ENCODE results near the gene OR14A16.

The OR14A16 gene, protein sequence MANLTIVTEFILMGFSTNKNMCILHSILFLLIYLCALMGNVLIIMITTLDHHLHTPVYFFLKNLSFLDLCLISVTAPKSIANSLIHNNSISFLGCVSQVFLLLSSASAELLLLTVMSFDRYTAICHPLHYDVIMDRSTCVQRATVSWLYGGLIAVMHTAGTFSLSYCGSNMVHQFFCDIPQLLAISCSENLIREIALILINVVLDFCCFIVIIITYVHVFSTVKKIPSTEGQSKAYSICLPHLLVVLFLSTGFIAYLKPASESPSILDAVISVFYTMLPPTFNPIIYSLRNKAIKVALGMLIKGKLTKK

DNA sequence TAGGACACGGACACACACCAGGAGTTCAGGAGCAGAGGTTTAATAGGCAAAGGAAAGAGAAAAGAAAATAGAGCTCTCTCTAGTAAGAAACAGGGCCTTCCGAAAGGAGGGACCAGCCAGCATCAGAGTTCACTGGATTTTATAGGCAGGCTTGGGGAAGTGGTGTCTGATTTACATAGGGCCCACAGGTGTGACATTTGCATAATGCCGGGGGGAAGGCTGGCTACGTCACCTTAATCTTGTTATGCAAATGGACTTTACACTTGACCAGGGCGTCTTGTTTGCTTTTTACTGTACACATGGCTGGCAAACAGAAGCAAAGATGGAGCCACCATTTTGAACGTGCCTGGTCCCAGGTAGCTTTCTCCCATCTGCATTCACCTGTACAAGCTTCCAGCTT lies at the start of gene OR14A16:
Gene OR14A16, minus strand, starts transcription at position 97 of the 400 bp plus-strand sequence. CDS start 8,390 bp downstream, outside the sequence.
- no peak for DNase-seq

DNA sequence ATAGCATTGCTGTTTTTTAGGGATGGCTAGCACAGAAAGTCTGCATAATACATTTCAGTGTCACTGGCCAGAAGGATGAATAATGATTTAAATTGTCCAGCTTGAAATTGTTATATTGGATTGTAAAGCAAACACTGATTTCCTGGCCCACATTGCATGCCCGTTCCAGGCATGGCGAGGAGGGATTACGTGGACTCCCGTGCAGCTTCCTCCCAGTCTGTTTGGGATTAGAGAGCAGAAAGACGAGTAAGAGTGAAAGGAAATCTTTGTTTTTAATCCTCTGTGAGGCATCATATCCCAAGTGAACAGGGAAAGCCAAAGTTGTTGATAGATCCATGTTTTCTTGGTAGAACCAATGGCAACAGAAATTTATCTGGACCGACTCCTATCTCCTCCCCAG lies 41.5 kb upstream of the OR14A16 start:
- no peak for DNase-seq

DNA sequence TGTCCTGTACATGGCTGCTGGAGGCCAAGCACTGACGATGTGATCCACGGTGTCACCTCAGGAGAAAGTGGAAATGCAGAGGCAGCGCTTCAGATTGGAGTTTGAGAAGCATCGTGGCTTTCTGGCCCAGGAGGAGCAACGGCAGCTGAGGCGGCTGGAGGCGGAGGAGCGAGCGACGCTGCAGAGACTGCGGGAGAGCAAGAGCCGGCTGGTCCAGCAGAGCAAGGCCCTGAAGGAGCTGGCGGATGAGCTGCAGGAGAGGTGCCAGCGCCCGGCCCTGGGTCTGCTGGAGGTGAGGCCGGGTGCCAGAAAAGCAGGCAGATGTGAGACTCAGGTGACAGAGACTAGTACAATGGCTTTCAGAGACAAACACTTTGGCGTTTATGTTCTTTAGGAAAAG lies 40.7 kb upstream of the OR14A16 start:
- no peak for DNase-seq

DNA sequence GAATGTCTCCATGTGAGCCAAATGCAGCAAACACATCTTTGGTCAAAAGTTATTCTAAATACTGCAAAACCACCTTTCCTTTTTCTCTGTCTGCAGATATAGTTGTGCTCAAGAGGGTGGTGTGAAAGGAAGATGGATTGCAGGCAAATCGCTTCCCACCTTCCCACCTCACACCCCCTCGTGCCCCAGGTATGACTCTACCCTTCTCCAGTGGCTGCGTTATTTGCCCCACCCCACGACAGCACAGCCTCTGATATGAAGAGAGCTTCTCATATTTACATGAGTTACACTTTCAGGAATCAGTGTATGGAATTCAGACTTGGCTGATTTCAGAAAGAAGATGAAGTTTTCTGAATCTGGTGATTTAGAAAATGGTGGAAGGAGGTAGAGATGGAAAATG lies 38.8 kb upstream of the OR14A16 start:
- DNase-seq = no peak

DNA sequence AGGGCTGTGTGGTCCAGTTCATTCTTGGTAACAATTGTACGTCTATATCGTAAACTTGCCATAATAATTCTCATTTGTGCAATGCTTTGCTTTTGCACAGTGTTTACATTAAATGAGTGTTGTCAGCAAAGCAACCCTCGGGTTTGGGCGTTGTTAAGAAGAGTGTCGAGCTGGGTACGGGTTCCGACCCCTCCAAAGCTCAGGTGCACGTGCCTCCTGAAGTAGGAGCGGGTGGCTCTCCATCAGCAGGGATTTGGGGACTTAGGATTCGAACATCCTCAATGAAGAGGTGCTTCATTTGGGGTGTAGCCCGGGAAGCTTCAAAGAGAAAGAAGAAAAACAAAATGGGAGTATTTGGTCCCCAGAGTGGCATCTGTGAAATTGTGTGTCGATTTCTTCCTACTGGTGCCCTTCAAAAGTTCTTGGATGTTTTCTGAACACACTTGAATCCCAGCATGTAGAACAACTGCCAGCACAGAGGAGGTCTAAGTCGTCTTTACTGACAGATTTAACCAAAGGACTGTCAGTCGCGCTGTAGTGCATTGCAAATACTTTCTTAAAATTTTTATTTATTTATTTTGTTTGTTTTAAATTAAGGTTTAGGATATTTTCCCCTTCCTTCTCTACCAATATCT lies 34.2 kb upstream of the OR14A16 start:
- no peak for DNase-seq

DNA sequence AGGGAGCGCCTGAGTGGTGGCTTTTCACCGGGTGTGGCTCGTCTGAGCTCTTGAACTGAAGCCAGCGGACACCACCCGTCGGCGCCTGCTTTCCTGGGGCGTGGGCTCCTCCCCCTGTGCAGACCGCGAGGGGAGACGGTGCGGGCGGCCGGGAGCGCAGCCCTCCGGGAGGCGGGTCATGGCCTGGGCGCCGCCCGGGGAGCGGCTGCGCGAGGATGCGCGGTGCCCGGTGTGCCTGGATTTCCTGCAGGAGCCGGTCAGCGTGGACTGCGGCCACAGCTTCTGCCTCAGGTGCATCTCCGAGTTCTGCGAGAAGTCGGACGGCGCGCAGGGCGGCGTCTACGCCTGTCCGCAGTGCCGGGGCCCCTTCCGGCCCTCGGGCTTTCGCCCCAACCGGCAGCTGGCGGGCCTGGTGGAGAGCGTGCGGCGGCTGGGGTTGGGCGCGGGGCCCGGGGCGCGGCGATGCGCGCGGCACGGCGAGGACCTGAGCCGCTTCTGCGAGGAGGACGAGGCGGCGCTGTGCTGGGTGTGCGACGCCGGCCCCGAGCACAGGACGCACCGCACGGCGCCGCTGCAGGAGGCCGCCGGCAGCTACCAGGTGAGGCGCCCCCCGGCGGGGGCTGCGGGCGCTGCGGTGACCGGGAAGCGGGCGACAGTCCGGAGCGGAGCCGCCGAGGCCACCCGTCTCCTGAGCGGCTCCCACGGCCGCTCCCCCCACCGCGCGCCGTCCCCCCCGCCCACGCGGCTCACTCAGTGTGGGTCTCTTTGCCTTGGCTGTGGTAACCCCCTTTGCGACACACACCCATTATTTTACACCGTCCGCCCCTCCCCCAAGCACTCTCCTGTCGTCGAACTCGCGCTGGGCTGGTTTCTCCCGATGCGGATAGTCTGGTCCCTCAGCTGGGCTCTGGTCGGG lies 33.4 kb upstream of the OR14A16 start, which contains the start of gene TRIM58:
Gene TRIM58, plus strand, starts transcription at position 119 of the 916 bp plus-strand sequence. Its CDS starts 60 bp downstream, at position 179.
- peak in 1 of 2 experiments; percentile 15 for DNase-seq

DNA sequence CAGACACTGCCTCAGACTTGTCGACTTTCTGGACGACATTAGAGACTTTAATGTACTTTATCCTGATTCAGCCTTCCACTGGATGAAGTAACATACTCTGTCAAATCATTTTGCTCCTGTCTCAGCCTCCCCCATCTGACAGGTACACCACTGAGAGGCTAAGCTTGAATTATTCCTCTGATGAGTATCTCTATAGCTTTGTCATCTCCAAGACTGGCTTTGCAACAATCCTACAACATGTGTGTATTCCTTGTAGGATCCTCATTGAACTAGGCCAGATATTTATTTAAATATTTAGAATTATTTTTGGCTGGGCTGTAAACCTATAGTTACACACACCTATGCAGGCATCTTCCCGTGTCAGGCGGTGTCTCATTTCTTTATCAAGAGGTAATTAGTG lies 32.0 kb upstream of the OR14A16 start:
- DNase-seq = no peak

DNA sequence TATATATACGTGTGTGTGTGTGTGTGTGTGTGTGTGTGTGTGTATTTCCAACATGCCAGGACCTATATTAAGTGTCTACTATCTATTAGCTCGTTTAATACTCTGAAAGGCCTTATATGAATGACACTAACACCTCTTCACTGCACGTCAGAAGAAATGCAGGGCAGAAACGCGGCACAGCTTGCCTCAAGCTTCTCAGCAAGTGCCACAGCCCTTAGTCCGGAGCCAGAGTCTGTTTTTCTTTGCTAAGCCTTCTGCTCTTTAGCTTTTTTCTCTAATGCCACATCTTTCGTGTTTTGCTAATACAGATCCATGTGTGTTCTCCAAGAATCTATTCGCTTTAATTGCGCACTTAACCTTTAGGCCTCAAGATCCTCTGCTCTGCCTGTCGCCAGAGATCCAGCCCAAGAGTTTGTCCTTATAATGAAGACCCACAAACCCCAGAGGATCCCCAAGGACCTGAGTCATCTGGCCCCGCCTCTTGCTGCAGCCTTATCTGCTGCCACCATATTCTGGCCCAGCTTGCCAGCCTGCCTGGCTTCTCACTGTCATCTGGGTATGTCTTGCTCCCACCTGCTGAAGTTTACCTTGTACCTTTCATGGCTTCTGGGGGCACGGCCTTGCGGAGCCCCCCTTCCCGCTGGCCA lies 31.1 kb upstream of the OR14A16 start:
- DNase-seq = no peak

DNA sequence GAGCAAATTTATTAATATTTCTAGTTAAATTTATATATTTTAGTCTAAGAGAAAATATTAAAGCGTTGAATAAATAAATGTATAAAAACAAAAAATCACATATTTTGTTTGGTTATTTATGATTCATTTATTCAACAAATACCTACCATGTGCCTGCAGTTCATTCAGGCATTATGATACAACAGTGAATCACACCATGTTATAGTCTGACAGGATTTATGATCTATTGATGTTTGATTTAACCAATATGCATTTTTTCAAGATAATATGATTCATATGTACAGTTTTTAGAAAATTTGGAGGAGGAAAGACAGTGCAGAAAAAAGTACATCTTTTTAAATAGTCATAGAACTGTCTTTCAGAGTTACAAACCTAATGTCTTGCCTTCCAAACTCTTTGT lies 25.7 kb upstream of the OR14A16 start:
- no peak for DNase-seq

DNA sequence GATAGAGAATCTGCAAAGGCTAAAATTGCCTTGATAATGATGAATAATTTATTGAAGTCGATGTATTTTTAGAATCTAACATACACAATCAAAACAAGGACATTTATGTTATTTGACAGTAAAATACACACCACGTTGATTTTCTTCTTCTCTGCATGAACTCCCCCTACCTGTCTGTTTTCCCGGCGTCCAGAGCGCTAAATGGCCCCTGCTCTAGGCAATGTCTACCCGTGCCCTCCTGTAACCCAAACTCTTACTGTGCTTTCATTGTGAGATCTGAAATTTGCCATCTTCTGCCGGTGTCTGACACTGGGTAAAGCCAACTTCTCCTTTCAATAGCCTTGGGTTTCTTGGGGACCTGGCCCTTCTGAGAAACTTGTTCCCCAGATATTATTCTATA lies 24.4 kb upstream of the OR14A16 start:
- DNase-seq = no peak

DNA sequence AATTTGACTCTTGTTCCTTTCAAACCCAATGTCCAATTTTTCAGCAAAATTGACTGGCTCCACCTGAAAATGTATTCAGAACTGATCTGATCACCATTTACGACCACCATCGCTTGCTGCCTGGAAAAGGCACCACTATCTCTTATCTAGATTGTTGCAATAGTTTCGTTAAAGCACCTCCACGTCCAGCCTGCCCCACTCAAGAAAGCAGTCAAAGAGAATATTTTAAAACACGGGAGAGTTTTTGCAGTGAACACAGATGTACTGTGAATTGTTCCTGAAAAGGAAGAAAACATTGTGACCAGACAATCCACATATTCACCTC lies 21.7 kb upstream of the OR14A16 start:
- DNase-seq = no peak

DNA sequence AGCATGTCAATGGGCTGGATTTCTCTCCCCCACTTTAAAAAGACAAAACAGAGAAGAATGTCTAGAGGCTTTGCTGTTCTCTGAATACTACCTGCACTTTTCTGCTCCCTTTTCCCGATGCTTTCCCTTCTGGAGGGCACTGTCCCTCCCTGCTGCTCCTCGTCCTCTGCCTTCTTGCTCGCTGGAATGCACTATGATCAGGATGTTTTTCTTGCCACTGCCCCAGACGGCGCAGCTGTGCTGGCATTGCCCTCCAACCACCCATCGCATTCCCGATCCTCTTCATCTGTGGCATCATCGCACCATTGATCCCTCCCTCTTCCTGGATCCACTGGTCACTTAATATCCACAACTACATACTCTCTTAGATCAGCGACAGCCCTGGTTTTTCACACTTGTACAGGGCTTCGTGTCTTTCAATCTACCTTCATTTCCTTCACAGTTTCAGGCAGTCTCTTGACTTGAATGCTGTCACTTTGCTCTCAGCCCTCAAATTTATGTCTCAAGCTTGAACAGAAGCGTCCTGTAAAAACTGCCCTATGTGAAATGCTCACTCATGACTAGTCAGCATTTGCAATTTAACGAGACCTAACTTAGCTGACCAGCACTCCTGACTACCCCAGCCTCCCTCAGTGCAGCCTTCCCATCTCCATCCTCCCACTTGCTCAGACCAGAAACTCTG lies 21.2 kb upstream of the OR14A16 start:
- DNase-seq = no peak

DNA sequence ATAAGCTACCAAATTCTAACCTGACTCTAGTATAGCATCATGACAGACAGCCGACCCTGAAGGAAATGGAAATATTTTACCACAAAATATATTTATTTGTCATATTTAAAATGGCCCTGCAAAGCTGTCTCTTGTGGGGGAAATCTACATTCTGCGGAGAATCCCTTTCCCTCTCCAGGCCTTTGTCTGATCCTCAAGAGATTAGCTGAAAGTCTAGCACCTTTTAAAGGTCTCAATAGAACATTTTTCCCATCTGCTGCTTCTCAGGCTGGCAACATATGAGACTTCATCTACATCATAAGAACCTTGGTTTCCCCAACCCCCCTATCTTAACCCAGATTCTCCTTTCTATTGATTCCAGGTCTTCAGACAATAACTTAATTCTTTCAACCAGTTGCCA lies 19.5 kb upstream of the OR14A16 start:
- DNase-seq = no peak

DNA sequence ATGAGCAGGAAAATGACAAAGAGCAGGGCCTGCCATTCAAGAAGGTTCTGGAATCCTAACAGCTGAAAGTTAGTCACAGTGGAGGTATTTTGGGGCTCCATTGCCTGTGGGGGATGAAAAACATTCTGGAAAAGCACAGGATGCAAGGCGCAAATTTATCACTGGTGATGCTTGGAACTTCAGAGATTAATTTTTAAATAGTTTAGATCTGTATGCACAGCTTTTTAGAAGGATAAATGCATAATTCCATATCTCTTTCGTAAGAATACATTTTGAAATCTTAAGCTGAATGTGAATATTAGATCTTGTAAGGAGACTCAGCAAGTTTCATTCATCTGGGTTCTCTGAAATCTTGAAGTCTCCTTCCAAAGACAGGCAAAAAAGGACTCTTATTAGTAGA lies 17.9 kb upstream of the OR14A16 start, which contains the start of gene OR11L1:
Gene OR11L1, minus strand, starts transcription at position 101 of the 400 bp plus-strand sequence. Its CDS starts 0 bp downstream, at position 101.
- DNase-seq = no peak

DNA sequence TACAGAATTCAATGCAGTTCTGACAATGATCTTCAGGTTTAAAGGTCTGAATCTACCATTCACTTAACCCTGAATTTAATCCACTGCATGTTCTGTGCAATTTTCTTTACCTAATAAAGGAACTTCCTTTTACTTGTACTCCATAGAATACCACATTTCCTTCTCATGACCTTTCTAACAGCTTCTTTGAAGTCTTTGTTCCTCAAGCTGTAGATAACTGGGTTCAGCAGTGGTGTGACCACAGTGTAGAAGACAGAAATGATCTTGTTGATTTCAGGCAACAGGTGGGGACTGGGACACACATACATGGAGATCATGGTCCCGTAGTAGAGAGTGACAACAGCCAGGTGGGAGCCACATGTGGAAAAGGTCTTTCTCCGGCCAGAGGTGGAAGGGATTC lies 16.9 kb upstream of the OR14A16 start:
- no peak for DNase-seq

DNA sequence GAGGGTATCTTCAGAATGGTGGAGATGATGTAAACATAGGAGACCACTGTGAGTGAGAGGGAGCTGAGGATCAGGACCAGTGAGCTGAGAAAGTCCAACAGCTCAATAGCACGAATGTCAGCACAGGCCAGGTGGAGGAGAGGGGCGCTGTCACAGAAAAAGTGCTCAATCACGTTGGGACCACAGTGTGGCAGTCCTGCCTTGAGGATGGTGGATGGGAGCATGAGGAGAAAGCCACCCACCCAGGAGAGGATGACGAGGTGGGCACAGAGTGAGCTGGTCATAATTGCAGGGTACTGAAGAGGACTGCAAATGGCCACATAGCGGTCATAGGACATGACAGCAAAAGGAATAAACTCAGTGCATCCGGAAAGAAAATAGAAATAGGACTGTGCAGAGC lies 9.7 kb upstream of the OR14A16 start:
- DNase-seq = no peak

DNA sequence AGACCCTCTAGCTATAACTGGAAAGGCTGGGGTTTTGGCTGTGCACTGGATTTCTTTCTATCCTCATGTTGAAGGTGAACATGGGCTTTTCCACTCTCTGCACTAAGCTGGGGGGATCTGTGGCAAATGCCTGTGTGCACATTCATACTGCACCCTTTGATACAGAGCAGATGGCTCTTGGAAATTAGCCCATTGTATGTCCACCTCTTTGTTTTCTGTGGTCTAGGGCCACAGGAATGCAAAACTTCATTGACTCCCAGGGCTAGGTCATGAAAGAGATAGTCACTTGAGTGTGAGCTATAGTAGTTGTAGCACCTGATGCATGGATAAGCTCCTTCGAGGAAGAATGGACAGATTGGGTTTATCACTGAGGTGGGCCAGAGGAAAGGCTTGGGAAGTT lies 5.7 kb upstream of the OR14A16 start:
- no peak for DNase-seq

DNA sequence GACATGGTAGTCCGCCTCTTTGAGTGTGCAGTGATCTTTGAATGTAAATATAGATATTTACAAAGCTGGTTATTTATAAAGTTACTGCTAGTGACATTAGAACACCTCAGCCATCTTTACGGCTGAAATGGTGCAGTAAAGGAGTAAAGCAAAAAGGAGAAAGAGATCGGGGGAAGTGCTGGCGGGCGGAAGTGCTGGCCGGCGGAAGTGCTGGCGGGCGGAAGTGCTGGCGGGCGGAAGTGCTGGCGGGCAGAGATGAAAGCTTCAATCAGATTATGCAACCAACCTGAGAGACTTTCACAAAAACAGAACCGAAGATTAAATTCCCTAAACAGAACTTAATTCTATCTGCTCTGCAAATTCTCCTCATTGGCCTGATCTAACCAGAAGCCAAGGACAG lies 1.4 kb upstream of the OR14A16 start:
- DNase-seq = no peak

DNA sequence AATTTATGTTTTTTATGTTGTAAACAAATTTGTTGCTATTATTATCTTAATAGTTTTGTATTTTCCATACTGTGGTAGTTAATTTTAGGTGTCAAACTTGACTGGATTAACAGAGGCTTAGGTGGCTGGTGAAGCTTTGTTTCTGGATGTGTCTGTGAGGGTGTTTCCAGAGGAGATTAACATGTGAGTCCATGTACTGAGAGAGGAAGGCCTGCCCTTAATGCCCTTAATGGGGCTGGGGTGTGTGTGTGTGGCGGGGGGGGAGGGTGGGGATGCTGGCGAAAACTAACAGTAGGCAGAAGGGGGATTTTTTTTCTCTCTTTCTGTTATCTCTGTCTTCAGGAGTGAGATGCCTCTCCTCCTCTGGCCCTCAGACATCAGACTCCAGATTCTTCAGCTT lies 1.9 kb downstream of the OR14A16 start:
- DNase-seq = no peak

DNA sequence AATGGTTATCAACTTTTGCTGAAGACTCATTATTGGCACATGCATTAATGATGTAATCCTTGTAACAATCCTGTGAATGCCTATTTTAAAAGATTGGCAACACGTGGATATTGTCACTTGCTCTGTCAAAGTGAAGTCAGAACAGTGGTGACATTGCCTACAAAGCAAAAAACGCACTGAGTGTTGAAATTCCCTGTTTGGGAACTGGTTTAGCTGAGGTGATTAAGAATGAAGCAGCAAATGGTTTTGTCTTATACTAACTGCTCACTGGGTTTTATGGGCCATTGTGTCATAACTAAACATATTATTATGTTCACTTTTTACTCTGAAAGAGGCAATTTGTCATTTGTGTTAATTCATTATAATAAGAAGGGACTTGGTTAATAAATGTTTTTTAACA lies 11.3 kb downstream of the OR14A16 start:
- no peak for DNase-seq

DNA sequence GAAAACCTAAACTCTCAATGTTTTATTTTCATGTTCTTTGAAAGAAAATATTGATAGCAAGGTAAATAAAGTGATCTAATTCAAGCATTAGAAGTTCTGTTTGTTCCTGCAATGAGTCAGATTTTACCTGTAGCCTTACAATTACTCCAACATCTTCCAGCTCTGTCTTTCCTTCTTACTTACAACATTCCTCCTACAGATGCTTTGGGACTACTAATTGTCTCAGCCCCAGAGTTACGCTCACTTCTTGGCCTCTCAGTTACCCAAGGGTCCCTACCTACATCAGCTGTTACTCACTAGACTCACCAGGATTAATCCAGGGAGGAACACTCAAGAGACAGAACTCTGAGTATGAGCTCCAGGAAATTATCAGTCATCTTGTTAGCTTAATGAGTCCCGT lies 26.4 kb downstream of the OR14A16 start:
- DNase-seq = no peak

DNA sequence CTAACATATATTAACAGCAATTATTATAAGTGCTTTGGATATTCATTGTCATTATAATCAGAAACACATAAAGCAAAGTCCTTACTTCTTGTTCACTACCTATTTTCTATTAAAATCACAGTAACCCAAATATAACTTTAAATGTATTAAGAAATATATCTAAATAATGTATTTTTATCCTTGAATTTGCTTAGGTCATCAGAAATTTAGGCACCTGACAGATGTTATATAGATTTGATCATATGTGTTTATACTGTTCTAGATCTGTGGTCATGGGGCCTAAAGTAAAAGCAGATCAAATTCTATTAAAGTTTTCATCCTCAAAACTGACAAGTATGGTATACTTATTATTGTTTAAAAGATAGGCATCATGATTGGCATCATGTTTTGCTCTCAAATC lies 54.3 kb downstream of the OR14A16 start:
- no peak for DNase-seq
